Lung (tissue), 12 donors: ENCODE data around the gene DNASE1L2. TPM values are rescaled to one million over a fixed set of nuclear protein-coding genes. Genes with fewer than 3 reads are reported as not detected.

Experiments
- ATAC-seq: fragments of 200-7000 bp; cut with Tn5 transposase; one replicate; pipeline ENCODE4 v1.9.1; 2020; ENCODE audit warnings: moderate number of reproducible peaks; ENCODE audit not compliant: insufficient read depth, low FRiP score
- DNase-seq, 3 donors: peaks; one replicate each; pipeline ENCODE4 v3.0.0-alpha.2; 2013 to 2017
- H3K27ac ChIP-seq, 2 donors: one replicate each; pipeline ENCODE4 v1.5.1; 2013; ENCODE audit warnings: mild to moderate bottlenecking in 2 of 2, moderate library complexity in 2 of 2, control low read depth in 1 of 2, inconsistent platforms in 1 of 2, low read depth in 1 of 2, low read length in 1 of 2
- H3K27me3 ChIP-seq, 3 donors: one replicate each; pipeline ENCODE4 v1.5.1; 2013; ENCODE audit warnings: low read length in 2 of 3; ENCODE audit not compliant: control insufficient read depth in 3 of 3, insufficient read depth in 3 of 3
- H3K36me3 ChIP-seq, 4 donors: one replicate each; pipeline ENCODE4 v1.5.1; 2013; ENCODE audit warnings: low read length in 4 of 4, mild to moderate bottlenecking in 1 of 4, moderate library complexity in 1 of 4; ENCODE audit not compliant: control insufficient read depth in 4 of 4, insufficient read depth in 4 of 4
- H3K4me1 ChIP-seq, 5 donors: one replicate each; pipeline ENCODE4 v1.5.1; 2013; ENCODE audit warnings: low read length in 5 of 5, mild to moderate bottlenecking in 2 of 5, moderate library complexity in 1 of 5; ENCODE audit not compliant: control insufficient read depth in 5 of 5, insufficient read depth in 5 of 5
- H3K4me3 ChIP-seq: one replicate; pipeline ENCODE4 v1.5.1; 2013; ENCODE audit warnings: mild to moderate bottlenecking, control low read depth, moderate library complexity
- H3K9ac ChIP-seq, 2 donors: one replicate each; pipeline ENCODE4 v1.5.1; 2013; ENCODE audit warnings: low read length in 2 of 2, control low read depth in 1 of 2; ENCODE audit not compliant: insufficient read depth in 1 of 2
- H3K9me3 ChIP-seq, 4 donors: one replicate each; pipeline ENCODE4 v1.5.1; 2013; ENCODE audit warnings: low read length in 3 of 4, mild to moderate bottlenecking in 1 of 4, moderate library complexity in 1 of 4; ENCODE audit not compliant: control insufficient read depth in 4 of 4, insufficient read depth in 3 of 4
- WGBS, 2 donors: extraction: QIAGEN DNeasy Blood & Tissue Kit; methylation state at CpG; one replicate each; pipeline ENCODE4 v1.1.7; 2013; 5-methylcytosine and 5-hydroxymethylcytosine counted together
- polyA plus RNA-seq, 2 donors: library from polyadenylated mRNA; stranded (reverse); fragments of 200-250 nt; gene quantifications; one replicate each; pipeline ENCODE4 v1.2.1, GENCODE V29; 2013
- total RNA-seq, 2 donors: library from RNA; depleted of rRNA in 1 of 2; stranded (reverse); fragments of >200 nt in 1 of 2; gene quantifications; one replicate each; pipeline ENCODE4 v1.2.1, GENCODE V29; 2014 to 2021
- TF ChIP-seq, protein P1 (sequence below): IDR thresholded peaks from 2 replicates; pipeline ENCODE4 v1.5.1; 2012; ENCODE audit warnings: mild to moderate bottlenecking; ENCODE audit errors: control extremely low read depth, extremely low read depth
- donor health status: control.
- donor health status: control.
- donor health status: Bipolar disorder and iron deficiency.
- donor health status: healthy.
- donor health status: DM: yes; HTN: yes; CAD: no.

Gene DNASE1L2
- total and polyA plus RNA-seq, 4 donors: 0.65 to 1.0 (median 0.70) TPM

DNA sequence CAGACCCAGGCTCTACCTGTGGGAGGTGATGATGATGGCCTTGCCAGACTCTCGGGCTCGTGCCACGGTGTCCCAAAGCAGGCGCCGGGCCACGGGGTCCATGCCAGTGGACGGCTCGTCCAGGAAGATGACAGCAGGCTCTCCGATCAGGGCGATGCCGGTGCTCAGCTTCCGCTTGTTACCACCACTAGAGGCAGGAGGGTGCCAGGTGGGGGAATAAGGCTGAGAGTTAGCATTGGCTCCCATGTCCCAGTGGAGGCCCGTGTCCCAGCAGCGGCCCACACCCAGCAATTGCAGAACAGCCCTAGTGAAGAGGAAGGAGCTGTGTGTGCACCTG lies 42.0 kb downstream of the DNASE1L2 start:
- Histone ChIP-seq H3K4me1 (no peaks in the 10 kb centered on the region), H3K27ac (no peak overlapping the region), H3K27me3 (no peaks in the 10 kb centered on the region), H3K9ac (no peak overlapping the region), H3K9me3 (no peaks in the 10 kb centered on the region), H3K4me3 (no peak overlapping the region), H3K36me3 (peaks cover 0 to 37% (median 0%) of the 10 kb centered on the region in 4 donors)
- DNase-seq (no peak), ATAC-seq (no peak)
- 88 to 90% methylated on average over 14 of the region's 14 CpGs for WGBS, 2 donors
- TF ChIP-seq, protein P1, sequence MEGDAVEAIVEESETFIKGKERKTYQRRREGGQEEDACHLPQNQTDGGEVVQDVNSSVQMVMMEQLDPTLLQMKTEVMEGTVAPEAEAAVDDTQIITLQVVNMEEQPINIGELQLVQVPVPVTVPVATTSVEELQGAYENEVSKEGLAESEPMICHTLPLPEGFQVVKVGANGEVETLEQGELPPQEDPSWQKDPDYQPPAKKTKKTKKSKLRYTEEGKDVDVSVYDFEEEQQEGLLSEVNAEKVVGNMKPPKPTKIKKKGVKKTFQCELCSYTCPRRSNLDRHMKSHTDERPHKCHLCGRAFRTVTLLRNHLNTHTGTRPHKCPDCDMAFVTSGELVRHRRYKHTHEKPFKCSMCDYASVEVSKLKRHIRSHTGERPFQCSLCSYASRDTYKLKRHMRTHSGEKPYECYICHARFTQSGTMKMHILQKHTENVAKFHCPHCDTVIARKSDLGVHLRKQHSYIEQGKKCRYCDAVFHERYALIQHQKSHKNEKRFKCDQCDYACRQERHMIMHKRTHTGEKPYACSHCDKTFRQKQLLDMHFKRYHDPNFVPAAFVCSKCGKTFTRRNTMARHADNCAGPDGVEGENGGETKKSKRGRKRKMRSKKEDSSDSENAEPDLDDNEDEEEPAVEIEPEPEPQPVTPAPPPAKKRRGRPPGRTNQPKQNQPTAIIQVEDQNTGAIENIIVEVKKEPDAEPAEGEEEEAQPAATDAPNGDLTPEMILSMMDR: no peak

DNA sequence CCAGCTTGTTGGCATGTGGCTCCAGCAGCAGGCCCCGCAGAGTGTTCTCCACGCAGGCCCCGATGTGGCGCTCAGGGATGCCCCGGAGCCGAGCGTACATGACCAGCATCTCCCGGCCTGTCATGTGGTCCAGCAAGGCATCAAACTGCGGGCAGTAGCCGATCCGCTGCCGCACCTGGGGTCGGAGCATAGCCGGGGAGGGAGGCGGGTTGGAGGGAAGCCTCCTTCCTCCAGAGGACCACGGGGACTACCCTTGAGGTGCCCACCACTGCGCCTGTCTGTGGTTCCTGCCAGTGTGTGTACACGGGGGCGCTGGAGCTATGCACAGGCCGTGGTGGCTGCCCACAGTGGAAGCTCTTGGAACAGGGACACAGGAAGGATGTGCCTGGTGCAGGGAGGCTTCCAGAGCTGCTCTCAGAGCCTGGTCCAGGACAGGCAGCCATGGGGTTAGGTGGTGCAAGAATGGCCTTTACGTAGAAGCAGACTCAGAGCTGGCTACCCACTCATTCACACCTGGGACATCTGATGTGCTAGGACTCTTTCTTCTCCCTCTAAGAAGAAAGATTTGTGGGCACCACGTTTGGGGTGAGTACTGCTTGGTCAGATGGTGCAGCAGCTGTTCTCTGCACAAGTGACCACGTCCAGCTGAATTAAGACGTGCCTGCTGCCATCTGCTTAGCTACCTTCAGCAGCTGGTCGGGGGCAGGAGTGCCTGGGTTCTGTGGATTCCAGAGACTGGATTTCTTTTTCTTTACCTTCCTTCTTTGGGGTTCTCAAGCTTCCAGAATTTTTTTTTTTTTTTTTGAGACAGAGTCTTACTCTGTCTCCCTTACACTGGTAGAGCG lies 42.9 kb downstream of the DNASE1L2 start:
- no peak overlapping the region for H3K9ac ChIP-seq
- no peak for ATAC-seq
- TF ChIP-seq, protein P1: no peak
- no peaks in the 10 kb centered on the region for H3K27me3 ChIP-seq
- DNase-seq: no peak
- H3K36me3 ChIP-seq: peaks cover 0 to 44% (median 0%) of the 10 kb centered on the region in 4 donors
- no peak overlapping the region for H3K27ac ChIP-seq
- H3K4me1 ChIP-seq: no peaks in the 10 kb centered on the region
- H3K4me3 ChIP-seq: no peak overlapping the region
- no peaks in the 10 kb centered on the region for H3K9me3 ChIP-seq
- 91 to 95% methylated on average over 26 of the region's 26 CpGs for WGBS, 2 donors

DNA sequence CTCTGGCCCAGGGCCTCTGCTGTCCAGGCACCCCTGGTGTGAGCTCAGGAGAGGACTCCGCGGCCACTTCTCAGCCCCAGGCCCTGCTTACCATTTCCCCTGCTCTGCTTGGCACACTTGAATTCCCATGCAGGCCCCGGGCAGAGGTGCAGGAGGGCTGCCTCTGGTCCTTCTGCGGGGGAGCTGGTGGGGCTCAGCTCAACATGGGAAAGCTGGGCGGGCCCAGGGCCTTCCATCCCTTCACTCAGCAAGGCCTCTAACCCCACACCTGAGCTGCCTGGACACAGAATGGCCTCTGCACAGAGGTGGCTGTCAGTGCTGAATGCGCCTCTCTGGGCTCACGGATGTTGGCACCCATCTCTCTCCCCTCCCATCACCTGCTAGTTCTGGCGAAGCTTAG lies 44.2 kb downstream of the DNASE1L2 start:
- no peaks in the 10 kb centered on the region for H3K27me3 ChIP-seq
- H3K36me3 ChIP-seq: peaks cover 0 to 56% (median 0%) of the 10 kb centered on the region in 4 donors
- H3K27ac ChIP-seq: no peak overlapping the region
- no peaks in the 10 kb centered on the region for H3K4me1 ChIP-seq
- no peak overlapping the region for H3K4me3 ChIP-seq
- DNase-seq (no peak), ATAC-seq (no peak)
- 93 to 94% methylated on average over 8 of the region's 8 CpGs for WGBS, 2 donors
- no peaks in the 10 kb centered on the region for H3K9me3 ChIP-seq
- TF ChIP-seq, protein P1: no peak
- no peak overlapping the region for H3K9ac ChIP-seq
